Keratinocyte (primary cell): Measurements from ENCODE around the gene ASCL4. TPM values are rescaled to one million over a fixed set of nuclear protein-coding genes. Genes with fewer than 3 reads are reported as not detected.

Experiments
- DNase-seq: peaks from one replicate; pipeline ENCODE4 v3.0.0-alpha.2; 2011; ENCODE audit warnings: low read depth, missing footprints, low spot score
- FAIRE-seq: peaks from 2 replicates; lab custom pipeline; 2011; peaks lifted over from hg19 to GRCh38; lab: Jason Lieb, UNC
- H2AFZ ChIP-seq: 2 replicates; pipeline ENCODE4 v1.6.0; 2012; ENCODE audit warnings: low read length, control low read depth, inconsistent platforms; ENCODE audit not compliant: control insufficient read depth
- H3K27ac ChIP-seq: 2 replicates; pipeline ENCODE4 v1.5.1; 2011; ENCODE audit warnings: low read length; ENCODE audit not compliant: control insufficient read depth, insufficient read depth
- H3K27me3 ChIP-seq: 3 replicates; pipeline ENCODE4 v1.6.0; 2011; ENCODE audit warnings: low read length; ENCODE audit not compliant: control insufficient read depth, insufficient read depth; ENCODE audit errors: extremely low read depth
- H3K36me3 ChIP-seq, 2 experiments: 2 replicates in 1 of 2; 3 replicates in 1 of 2; pipeline ENCODE4 v1.5.1; 2011; ENCODE audit warnings: low read length in 2 of 2, mild to moderate bottlenecking in 1 of 2; ENCODE audit not compliant: control insufficient read depth in 2 of 2, insufficient read depth in 2 of 2; ENCODE audit errors: extremely low read depth in 1 of 2
- H3K4me1 ChIP-seq: 3 replicates; pipeline ENCODE4 v1.5.1; 2011; ENCODE audit warnings: low read length; ENCODE audit not compliant: control insufficient read depth, insufficient read depth; ENCODE audit errors: extremely low read depth
- H3K4me2 ChIP-seq: 3 replicates; pipeline ENCODE4 v1.6.0; 2011; ENCODE audit warnings: low read depth, low read length; ENCODE audit not compliant: control insufficient read depth, insufficient read depth; ENCODE audit errors: extremely low read depth
- H3K4me3 ChIP-seq, 3 experiments: fragments of 200-600 bp in 1 of 3; sonication (generic) in 1 of 3; 2 replicates in 2 of 3; 3 replicates in 1 of 3; pipeline ENCODE4 v1.5.1; 2011 to 2016; ENCODE audit warnings: low read length in 3 of 3, mild to moderate bottlenecking in 3 of 3, control low read depth in 2 of 3, inconsistent platforms in 1 of 3, low read depth in 1 of 3, mixed read lengths in 1 of 3, mixed run types in 1 of 3, moderate library complexity in 1 of 3; ENCODE audit not compliant: control insufficient read depth in 2 of 3, insufficient read depth in 2 of 3; ENCODE audit errors: extremely low read depth in 1 of 3
- H3K79me2 ChIP-seq: 2 replicates; pipeline ENCODE4 v1.6.0; 2012; ENCODE audit warnings: low read length; ENCODE audit not compliant: control insufficient read depth, insufficient read depth
- H3K9ac ChIP-seq: 3 replicates; pipeline ENCODE4 v1.6.0; 2011; ENCODE audit warnings: low read length; ENCODE audit not compliant: control insufficient read depth, insufficient read depth; ENCODE audit errors: extremely low read depth
- H3K9me1 ChIP-seq: 3 replicates; pipeline ENCODE4 v1.6.0; 2011; ENCODE audit warnings: low read length; ENCODE audit not compliant: control insufficient read depth, insufficient read depth; ENCODE audit errors: extremely low read depth
- H3K9me3 ChIP-seq: 2 replicates; pipeline ENCODE4 v1.5.1; 2012; ENCODE audit warnings: low read depth, low read length; ENCODE audit not compliant: control insufficient read depth
- H4K20me1 ChIP-seq: 3 replicates; pipeline ENCODE4 v1.6.0; 2011; ENCODE audit warnings: low read length; ENCODE audit not compliant: control insufficient read depth, insufficient read depth; ENCODE audit errors: extremely low read depth
- EZH2 ChIP-seq: IDR thresholded peaks from one replicate; pipeline ENCODE4 v1.6.1; 2012; ENCODE audit warnings: inconsistent platforms, mild to moderate bottlenecking, low read length, moderate library complexity
- dilution Hi-C: fragments of 300-500 bp; cut with MboI; formaldehyde crosslinking; loops from one replicate; pipeline ENCODE4 v1.7.0; 2020; ENCODE audit warnings: low sequenced_read_pairs; ENCODE audit not compliant: extremely low pct_ligation_motif_present
- polyA plus RNA-seq, 5 experiments: library from polyadenylated mRNA; depleted of rRNA in 3 of 5; stranded (reverse) in 3 of 5; stranded (forward) in 1 of 5; unstranded in 1 of 5; fragments of >200 nt; gene quantifications; 1 replicate in 1 of 5; 2 replicates in 3 of 5; 3 replicates in 1 of 5; pipeline versions ENCODE4 v1.2.1 to v1.2.3, GENCODE V29; 2011 to 2012; ENCODE audit warnings: missing spikeins in 2 of 5, low read depth in 1 of 5, low replicate concordance in 1 of 5
- TF ChIP-seq, protein P1 (sequence below), 3 experiments: IDR thresholded peaks in 1 of 3; conservative IDR thresholded peaks in 1 of 3; optimal IDR thresholded peaks in 1 of 3; 2 replicates in 2 of 3; 3 replicates in 1 of 3; pipeline versions ENCODE3 to v1.5.1; 2011; ENCODE audit warnings: low read length in 3 of 3, mild to moderate bottlenecking in 3 of 3, moderate library complexity in 2 of 3, control low read depth in 1 of 3, inconsistent platforms in 1 of 3; ENCODE audit not compliant: insufficient read depth in 2 of 3; ENCODE audit errors: extremely low read depth in 1 of 3

ASCL4 gene
- polyA plus RNA-seq, 1 donor (not counting 4 experiments of a cell fraction or from before 2014, with no cell fraction given): not detected

DNA sequence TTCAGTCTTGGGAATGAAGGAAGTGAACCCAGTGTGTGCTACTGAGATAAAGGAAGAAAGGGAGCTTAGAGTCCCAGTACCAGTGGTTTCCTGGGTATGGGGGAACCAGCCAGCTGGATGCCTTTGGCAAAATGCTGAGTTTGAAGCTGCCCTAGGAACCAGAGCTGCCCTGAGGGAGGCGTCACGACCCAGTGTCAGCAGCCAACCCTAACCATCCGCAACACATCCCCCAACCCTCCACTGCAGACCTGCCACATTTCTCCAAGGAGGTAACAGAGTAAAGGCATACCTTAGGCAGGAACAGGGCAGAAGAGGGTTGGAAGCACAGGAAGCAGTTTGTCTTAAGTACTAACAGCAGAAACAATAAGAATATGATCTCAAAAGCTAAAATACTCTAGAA lies 42.1 kb upstream of the ASCL4 start:
- Histone ChIP-seq H2AFZ (no peak overlapping the region), H3K4me1 (no peaks in the 10 kb centered on the region), H3K4me3 (no peak overlapping the region), H3K9ac (no peak overlapping the region), H3K79me2 (no peaks in the 10 kb centered on the region), H3K27me3 (no peaks in the 10 kb centered on the region), H4K20me1 (no peaks in the 10 kb centered on the region), H3K27ac (no peak overlapping the region), H3K9me1 (no peaks in the 10 kb centered on the region), H3K4me2 (no peak overlapping the region), H3K36me3 (peaks cover 18 to 24% of the 10 kb centered on the region in 2 experiments), H3K9me3 (no peaks in the 10 kb centered on the region)
- FAIRE-seq (no peak), DNase-seq (no peak)
- TF ChIP-seq EZH2: no peak
- TF ChIP-seq, protein P1, sequence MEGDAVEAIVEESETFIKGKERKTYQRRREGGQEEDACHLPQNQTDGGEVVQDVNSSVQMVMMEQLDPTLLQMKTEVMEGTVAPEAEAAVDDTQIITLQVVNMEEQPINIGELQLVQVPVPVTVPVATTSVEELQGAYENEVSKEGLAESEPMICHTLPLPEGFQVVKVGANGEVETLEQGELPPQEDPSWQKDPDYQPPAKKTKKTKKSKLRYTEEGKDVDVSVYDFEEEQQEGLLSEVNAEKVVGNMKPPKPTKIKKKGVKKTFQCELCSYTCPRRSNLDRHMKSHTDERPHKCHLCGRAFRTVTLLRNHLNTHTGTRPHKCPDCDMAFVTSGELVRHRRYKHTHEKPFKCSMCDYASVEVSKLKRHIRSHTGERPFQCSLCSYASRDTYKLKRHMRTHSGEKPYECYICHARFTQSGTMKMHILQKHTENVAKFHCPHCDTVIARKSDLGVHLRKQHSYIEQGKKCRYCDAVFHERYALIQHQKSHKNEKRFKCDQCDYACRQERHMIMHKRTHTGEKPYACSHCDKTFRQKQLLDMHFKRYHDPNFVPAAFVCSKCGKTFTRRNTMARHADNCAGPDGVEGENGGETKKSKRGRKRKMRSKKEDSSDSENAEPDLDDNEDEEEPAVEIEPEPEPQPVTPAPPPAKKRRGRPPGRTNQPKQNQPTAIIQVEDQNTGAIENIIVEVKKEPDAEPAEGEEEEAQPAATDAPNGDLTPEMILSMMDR (optimal IDR thresholded peaks at IDR 0.05 in 1 of 3, IDR thresholded peaks at IDR 0.05 in 1 of 3, conservative IDR thresholded peaks at IDR 0.05 in 1 of 3; ENCODE audit: extremely low read depth in 1 of 3, insufficient read depth in 2 of 3, low read length in 3 of 3): no peak
- dilution Hi-C loops: no loop called here

- dilution Hi-C loops: no loop called here
- Histone ChIP-seq H4K20me1 (peaks cover 2% of the 10 kb centered on the region), H3K27ac (no peak overlapping the region)
Observed at GRCh38 chr12:107734139-107734538, 40.4 kb upstream of the ASCL4 start.

More at GRCh38 chr12:107734139-107734538, 40.4 kb upstream of the ASCL4 start:
- Histone ChIP-seq H3K9ac (no peak overlapping the region), H3K27me3 (no peaks in the 10 kb centered on the region), H2AFZ (no peak overlapping the region), H3K4me3 (no peak overlapping the region), H3K4me1 (no peaks in the 10 kb centered on the region), H3K9me3 (no peaks in the 10 kb centered on the region), H3K9me1 (no peaks in the 10 kb centered on the region), H3K4me2 (no peak overlapping the region), H3K79me2 (no peaks in the 10 kb centered on the region), H3K36me3 (peaks cover 32 to 37% of the 10 kb centered on the region in 2 experiments)
- TF ChIP-seq, protein P1 (optimal IDR thresholded peaks at IDR 0.05 in 1 of 3, IDR thresholded peaks at IDR 0.05 in 1 of 3, conservative IDR thresholded peaks at IDR 0.05 in 1 of 3; ENCODE audit: extremely low read depth in 1 of 3, insufficient read depth in 2 of 3, low read length in 3 of 3): no peak
- TF ChIP-seq EZH2: no peak
- FAIRE-seq (no peak), DNase-seq (no peak)
